Measurements from ENCODE around the gene PRKN.

Gene PRKN

GRCh38 chr6:162053084-162053483, 674.5 kb downstream of the PRKN start:
- no peak for TF ChIP-seq CTCF (conservative IDR thresholded peaks at IDR 0.05)
- H3K27ac ChIP-seq = no peak overlapping the region

- no peak for TF ChIP-seq CTCF (conservative IDR thresholded peaks at IDR 0.05)
- no peak overlapping the region for H3K27ac ChIP-seq
These were observed 677.0 kb downstream of the PRKN start for GRCh38 chr6:162050579-162050978.

DNA sequence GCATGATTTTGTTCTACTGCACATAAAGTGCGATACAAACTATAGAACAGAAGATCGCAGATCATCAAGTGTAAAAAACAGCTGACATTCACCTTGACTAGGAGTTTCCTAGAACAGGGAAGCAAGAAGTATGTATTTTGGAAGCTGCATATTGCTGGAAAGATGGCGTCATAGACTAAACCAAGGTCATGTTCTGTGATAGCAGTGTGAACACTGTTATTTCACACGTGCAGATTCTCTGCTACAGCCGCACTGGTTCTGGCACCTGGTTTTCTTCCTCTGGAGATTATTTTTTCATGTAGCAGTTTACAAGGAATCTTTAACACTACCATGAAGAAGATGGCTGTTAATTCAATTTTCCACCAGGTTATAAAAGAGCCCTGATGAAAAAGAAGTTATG, 681.2 kb downstream of the PRKN start:
- TF ChIP-seq CTCF (conservative IDR thresholded peaks at IDR 0.05) = no peak
- H3K27ac ChIP-seq = no peak overlapping the region

- no peak for TF ChIP-seq CTCF (conservative IDR thresholded peaks at IDR 0.05)
- no peak overlapping the region for H3K27ac ChIP-seq
These were observed 694.9 kb downstream of the PRKN start for GRCh38 chr6:162032620-162033019.

DNA sequence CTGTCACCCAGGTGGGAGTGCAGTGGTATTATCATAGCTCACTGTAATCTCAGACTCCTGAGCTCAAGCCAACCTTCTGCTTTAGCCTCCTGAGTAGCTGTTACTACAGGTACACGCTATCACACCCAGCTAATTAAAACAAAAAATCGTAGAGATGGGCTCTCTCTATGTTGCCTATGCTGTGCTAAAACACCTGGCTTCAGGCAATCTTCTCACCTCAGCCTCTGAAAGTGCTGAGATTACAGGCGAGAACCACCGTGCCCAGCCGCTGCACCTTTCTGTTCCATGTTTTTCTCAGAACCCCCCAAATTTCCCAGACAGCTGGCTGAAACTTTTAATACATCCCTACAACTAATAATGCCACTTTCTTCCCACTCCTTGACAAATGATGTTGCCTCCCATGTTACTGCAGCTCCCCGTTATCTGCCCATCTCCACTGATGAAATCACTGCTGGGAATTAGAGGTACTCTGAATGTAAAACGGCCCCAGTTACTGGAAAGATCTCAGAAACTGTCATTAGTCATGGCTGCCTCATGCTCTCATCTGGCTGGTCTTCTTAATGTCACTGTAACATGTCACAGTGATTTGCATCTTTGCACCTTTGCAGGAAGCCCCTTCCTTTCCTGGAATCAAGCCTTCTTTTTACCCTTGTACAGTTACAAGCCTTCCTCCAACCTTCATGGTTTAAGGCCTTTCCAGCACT, 697.5 kb downstream of the PRKN start:
- H3K27ac ChIP-seq = no peak overlapping the region
- no peak for TF ChIP-seq CTCF (conservative IDR thresholded peaks at IDR 0.05)

GRCh38 chr6:162026843-162027242, 700.7 kb downstream of the PRKN start:
- TF ChIP-seq CTCF (conservative IDR thresholded peaks at IDR 0.05) = no peak
- no peak overlapping the region for H3K27ac ChIP-seq

DNA sequence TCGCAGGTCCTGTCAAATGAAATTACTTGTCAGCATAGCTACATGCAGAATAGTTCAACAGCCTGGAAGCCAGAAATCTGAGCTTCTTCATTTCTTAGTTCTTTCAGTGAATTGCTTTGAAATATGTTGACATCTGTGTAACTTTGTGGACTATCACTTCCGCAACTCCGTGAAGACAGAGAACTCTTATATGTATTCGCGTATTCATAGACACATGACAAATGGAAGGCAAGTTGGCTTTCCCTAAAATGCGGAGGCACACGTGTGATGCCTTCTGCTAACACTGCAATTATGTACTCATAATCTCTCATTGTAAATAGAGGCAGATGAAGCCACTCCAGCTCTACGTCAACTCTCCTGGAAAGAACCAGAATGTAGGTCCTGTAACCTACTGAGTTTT, 701.5 kb downstream of the PRKN start:
- no peak for TF ChIP-seq CTCF (conservative IDR thresholded peaks at IDR 0.05)
- no peak overlapping the region for H3K27ac ChIP-seq

Measured in VCaP (cell line).